ENCODE measurements around the gene FAM20C. TPM values are rescaled to one million over a fixed set of nuclear protein-coding genes. Genes with fewer than 3 reads are reported as not detected.

The FAM20C gene
- total RNA-seq, 1 experiment from 2014 or later = 35.8 TPM

DNA sequence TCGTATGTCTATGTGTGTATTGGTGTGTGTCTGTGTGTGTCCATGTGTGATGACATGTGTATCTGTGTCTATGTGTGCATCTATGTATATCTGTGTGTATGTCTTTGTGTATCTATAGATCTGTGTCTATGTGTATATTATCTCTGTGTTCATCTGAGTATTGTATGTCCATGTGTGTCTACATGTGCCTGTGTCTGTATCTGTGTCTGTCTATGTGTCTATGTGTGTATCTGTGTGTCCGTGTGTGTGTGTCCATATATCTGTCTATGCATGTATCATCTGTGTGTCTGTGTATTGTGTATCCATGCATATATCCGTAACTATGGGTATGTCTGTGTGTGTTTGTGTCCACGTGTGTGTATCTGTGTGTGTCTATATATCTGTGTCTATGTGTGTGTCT, 2.7 kb upstream of the FAM20C start:
- Histone ChIP-seq H3K4me1 (ENCODE audit: insufficient read depth, low read length, poor library complexity, severe bottlenecking) (peaks cover 12% of the 10 kb centered on the region), H3K36me3 (ENCODE audit: insufficient read depth, low read length, poor library complexity, severe bottlenecking) (no peaks in the 10 kb centered on the region), H3K4me3 (ENCODE audit: low read depth, low read length, poor library complexity, severe bottlenecking) (no peak overlapping the region), H3K27ac (ENCODE audit: low read depth, low read length, poor library complexity, severe bottlenecking) (no peak overlapping the region), H3K27me3 (replicated peaks; ENCODE audit: insufficient read depth, low read depth, low read length, poor library complexity) (no peaks in the 10 kb centered on the region), H3K9me3 (ENCODE audit: low read depth, low read length, poor library complexity, severe bottlenecking) (no peaks in the 10 kb centered on the region)
- DNase-seq (ENCODE audit: low spot score) = no peak
- POLR2A ChIA-PET (ENCODE audit: low non-redundant PET) = no interaction called here
- intact Hi-C loops (cut with micrococcal nuclease; ENCODE audit: unreplicated experiment) = no loop called here
- TF ChIP-seq, protein P1, sequence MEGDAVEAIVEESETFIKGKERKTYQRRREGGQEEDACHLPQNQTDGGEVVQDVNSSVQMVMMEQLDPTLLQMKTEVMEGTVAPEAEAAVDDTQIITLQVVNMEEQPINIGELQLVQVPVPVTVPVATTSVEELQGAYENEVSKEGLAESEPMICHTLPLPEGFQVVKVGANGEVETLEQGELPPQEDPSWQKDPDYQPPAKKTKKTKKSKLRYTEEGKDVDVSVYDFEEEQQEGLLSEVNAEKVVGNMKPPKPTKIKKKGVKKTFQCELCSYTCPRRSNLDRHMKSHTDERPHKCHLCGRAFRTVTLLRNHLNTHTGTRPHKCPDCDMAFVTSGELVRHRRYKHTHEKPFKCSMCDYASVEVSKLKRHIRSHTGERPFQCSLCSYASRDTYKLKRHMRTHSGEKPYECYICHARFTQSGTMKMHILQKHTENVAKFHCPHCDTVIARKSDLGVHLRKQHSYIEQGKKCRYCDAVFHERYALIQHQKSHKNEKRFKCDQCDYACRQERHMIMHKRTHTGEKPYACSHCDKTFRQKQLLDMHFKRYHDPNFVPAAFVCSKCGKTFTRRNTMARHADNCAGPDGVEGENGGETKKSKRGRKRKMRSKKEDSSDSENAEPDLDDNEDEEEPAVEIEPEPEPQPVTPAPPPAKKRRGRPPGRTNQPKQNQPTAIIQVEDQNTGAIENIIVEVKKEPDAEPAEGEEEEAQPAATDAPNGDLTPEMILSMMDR (conservative IDR thresholded peaks at IDR 0.05; ENCODE audit: low read depth, low read length) = no peak
- TF ChIP-seq EZH2 (IDR thresholded peaks at IDR 0.05; ENCODE audit: borderline replicate concordance, low read depth, low read length, poor library complexity, severe bottlenecking) = no peak
- CTCF ChIA-PET = no interaction called here
- no TSS peak for BruUV-seq (replicated peaks)

DNA sequence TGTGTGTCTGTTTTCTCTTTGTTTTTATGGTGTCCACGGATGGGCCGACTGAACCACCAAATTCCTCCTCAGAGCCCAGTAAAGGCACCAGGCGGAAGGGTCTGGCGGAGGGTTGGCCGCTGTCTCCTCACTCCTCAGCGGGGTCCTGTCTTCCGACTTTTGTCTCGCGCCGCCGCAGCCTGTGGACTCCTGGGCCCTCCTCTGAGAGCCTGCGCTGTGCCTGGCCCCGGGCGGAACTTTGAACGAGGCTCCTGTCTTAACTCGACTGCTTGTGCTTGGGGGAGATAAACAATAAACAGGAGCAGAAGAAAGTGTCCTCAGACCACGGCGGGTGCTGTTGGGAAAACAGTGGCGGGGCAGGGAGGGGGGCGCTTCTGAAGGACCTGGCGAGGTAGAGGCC, 2.2 kb upstream of the FAM20C start:
- H3K27ac ChIP-seq (ENCODE audit: low read depth, low read length, poor library complexity, severe bottlenecking) = no peak overlapping the region
- POLR2A ChIA-PET (ENCODE audit: low non-redundant PET) = no interaction called here
- CTCF ChIA-PET = no interaction called here

DNA sequence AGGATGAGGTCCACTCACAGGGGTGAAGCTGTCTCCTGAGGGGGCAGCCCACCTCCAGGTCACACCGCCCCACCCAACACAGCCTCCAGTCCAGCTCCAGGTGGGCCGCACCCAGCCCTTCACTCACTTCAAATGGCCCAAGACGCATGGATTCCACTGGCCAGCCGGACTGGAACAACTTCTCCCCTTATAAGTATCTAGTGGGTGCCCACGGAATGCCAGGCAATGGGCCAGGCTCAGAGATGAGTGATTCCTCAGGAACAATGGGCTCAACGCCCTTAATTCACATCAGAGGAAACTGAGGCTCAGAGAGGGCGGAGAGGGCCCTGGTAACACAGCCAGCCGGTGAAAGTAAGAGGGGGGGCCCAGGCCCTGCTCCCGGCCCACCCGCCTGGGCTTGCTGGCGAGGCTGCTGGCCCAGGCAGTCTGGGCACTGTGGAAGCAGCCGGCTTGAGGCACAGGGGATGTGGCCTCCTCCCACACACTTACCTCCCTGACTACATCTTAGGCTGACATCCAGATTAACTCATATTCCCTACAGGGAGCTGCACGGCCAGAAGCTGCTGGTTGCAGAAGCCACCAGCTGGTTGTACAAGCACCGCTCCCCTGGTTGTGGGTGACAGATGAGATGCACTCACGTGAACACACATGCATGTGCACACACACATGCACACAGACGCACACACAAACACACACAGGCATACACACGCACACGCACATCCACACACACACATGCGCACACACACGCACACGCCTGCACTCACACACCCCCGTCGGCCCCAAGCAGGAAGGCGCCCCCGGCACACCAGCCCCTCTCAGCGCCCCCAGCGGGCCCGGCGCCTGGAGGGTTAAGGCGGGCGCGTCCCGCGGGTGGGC, 1.0 kb upstream of the FAM20C start:
- H3K36me3 ChIP-seq (ENCODE audit: insufficient read depth, low read length, poor library complexity, severe bottlenecking) = peaks cover 10% of the 10 kb centered on the region
- intact Hi-C loops (cut with micrococcal nuclease; ENCODE audit: unreplicated experiment) = no loop called here
- no peaks in the 10 kb centered on the region for H3K27me3 ChIP-seq (replicated peaks; ENCODE audit: insufficient read depth, low read depth, low read length, poor library complexity)
- ChIA-PET CTCF (interaction anchor here (1.4 kb wide), 1 partner anchor 13 kb away, joined by 9 read pairs; no protein-coding TSS in a partner anchor), POLR2A (ENCODE audit: low non-redundant PET) (no interaction called here)
- peak; percentile 89 for DNase-seq (ENCODE audit: low spot score)
- BruUV-seq (replicated peaks) = no TSS peak
- H3K4me3 ChIP-seq (ENCODE audit: low read depth, low read length, poor library complexity, severe bottlenecking) = peak overlapping the region; percentile 89
- H3K27ac ChIP-seq (ENCODE audit: low read depth, low read length, poor library complexity, severe bottlenecking) = peak overlapping the region; percentile 24
- TF ChIP-seq, protein P1 (conservative IDR thresholded peaks at IDR 0.05; ENCODE audit: low read depth, low read length) = no peak
- TF ChIP-seq EZH2 (IDR thresholded peaks at IDR 0.05; ENCODE audit: borderline replicate concordance, low read depth, low read length, poor library complexity, severe bottlenecking) = no peak
- H3K4me1 ChIP-seq (ENCODE audit: insufficient read depth, low read length, poor library complexity, severe bottlenecking) = peaks cover 19% of the 10 kb centered on the region
- no peaks in the 10 kb centered on the region for H3K9me3 ChIP-seq (ENCODE audit: low read depth, low read length, poor library complexity, severe bottlenecking)

More for the DNA sequence above, 2.2 kb upstream of the FAM20C start:
- no TSS peak for BruUV-seq (replicated peaks)
- Histone ChIP-seq H3K4me3 (ENCODE audit: low read depth, low read length, poor library complexity, severe bottlenecking) (no peak overlapping the region), H3K36me3 (ENCODE audit: insufficient read depth, low read length, poor library complexity, severe bottlenecking) (no peaks in the 10 kb centered on the region), H3K9me3 (ENCODE audit: low read depth, low read length, poor library complexity, severe bottlenecking) (no peaks in the 10 kb centered on the region), H3K4me1 (ENCODE audit: insufficient read depth, low read length, poor library complexity, severe bottlenecking) (peaks cover 17% of the 10 kb centered on the region), H3K27me3 (replicated peaks; ENCODE audit: insufficient read depth, low read depth, low read length, poor library complexity) (no peaks in the 10 kb centered on the region)
- TF ChIP-seq, protein P1 (conservative IDR thresholded peaks at IDR 0.05; ENCODE audit: low read depth, low read length) = no peak
- no peak for TF ChIP-seq EZH2 (IDR thresholded peaks at IDR 0.05; ENCODE audit: borderline replicate concordance, low read depth, low read length, poor library complexity, severe bottlenecking)
- intact Hi-C loops (cut with micrococcal nuclease; ENCODE audit: unreplicated experiment) = no loop called here
- no peak for DNase-seq (ENCODE audit: low spot score)

Measured in A673 (cell line).